Measurements from ENCODE around the gene TOMM7.

The TOMM7 gene

GRCh38 chr7:22833957-22834356 lies 11.3 kb upstream of the TOMM7 start:
- DNase-seq (ENCODE audit: low read depth) = no peak
- no peak overlapping the region for H3K4me3 ChIP-seq (ENCODE audit: low read depth, low read length)
- no peak for TF ChIP-seq CTCF (IDR thresholded peaks at IDR 0.05; ENCODE audit: low read depth, low read length)
- TF ChIP-seq POLR2A (IDR thresholded peaks at IDR 0.05; ENCODE audit: extremely low read depth, insufficient read length) = no peak
- no peak for TF ChIP-seq MAX (IDR thresholded peaks at IDR 0.05; ENCODE audit: low read depth, low read length)
- TF ChIP-seq MYC (IDR thresholded peaks at IDR 0.05; ENCODE audit: low read depth, low read length) = no peak

- no peak overlapping the region for H3K4me3 ChIP-seq (ENCODE audit: low read depth, low read length)
- TF ChIP-seq MYC (IDR thresholded peaks at IDR 0.05; ENCODE audit: low read depth, low read length) (no peak), CTCF (IDR thresholded peaks at IDR 0.05; ENCODE audit: low read depth, low read length) (no peak), MAX (IDR thresholded peaks at IDR 0.05; ENCODE audit: low read depth, low read length) (no peak), POLR2A (IDR thresholded peaks at IDR 0.05; ENCODE audit: extremely low read depth, insufficient read length) (no peak)
- no peak for DNase-seq (ENCODE audit: low read depth)
These were observed 10.6 kb upstream of the TOMM7 start for GRCh38 chr7:22833113-22833855.

GRCh38 chr7:22832401-22832800 lies 9.8 kb upstream of the TOMM7 start:
- no peak overlapping the region for H3K4me3 ChIP-seq (ENCODE audit: low read depth, low read length)
- TF ChIP-seq CTCF (IDR thresholded peaks at IDR 0.05; ENCODE audit: low read depth, low read length) (no peak), MYC (IDR thresholded peaks at IDR 0.05; ENCODE audit: low read depth, low read length) (no peak)
- no peak for DNase-seq (ENCODE audit: low read depth)

- H3K4me3 ChIP-seq (ENCODE audit: low read depth, low read length) = no peak overlapping the region
- TF ChIP-seq POLR2A (IDR thresholded peaks at IDR 0.05; ENCODE audit: extremely low read depth, insufficient read length) (no peak), CTCF (IDR thresholded peaks at IDR 0.05; ENCODE audit: low read depth, low read length) (no peak), MAX (IDR thresholded peaks at IDR 0.05; ENCODE audit: low read depth, low read length) (no peak), MYC (IDR thresholded peaks at IDR 0.05; ENCODE audit: low read depth, low read length) (no peak)
- no peak for DNase-seq (ENCODE audit: low read depth)
These were observed 9.1 kb upstream of the TOMM7 start for GRCh38 chr7:22831602-22832305.

- DNase-seq (ENCODE audit: low read depth) = no peak
- no peak for TF ChIP-seq POLR2A (IDR thresholded peaks at IDR 0.05; ENCODE audit: extremely low read depth, insufficient read length)
- no peak for TF ChIP-seq CTCF (IDR thresholded peaks at IDR 0.05; ENCODE audit: low read depth, low read length)
- no peak overlapping the region for H3K4me3 ChIP-seq (ENCODE audit: low read depth, low read length)
These were observed 4.9 kb upstream of the TOMM7 start for GRCh38 chr7:22827563-22827962.

- no peak overlapping the region for H3K4me3 ChIP-seq (ENCODE audit: low read depth, low read length)
- TF ChIP-seq POLR2A (IDR thresholded peaks at IDR 0.05; ENCODE audit: extremely low read depth, insufficient read length) (no peak), MAX (IDR thresholded peaks at IDR 0.05; ENCODE audit: low read depth, low read length) (no peak)
- DNase-seq (ENCODE audit: low read depth) = no peak
These were observed 3.9 kb upstream of the TOMM7 start for GRCh38 chr7:22826593-22826992.
